ENCODE data around the gene TRNAU1AP.
A peak's percentile ranks its signal among the peaks of the same experiment; 100 is the strongest.
"Not testable (repeated sequence)": the region's sequence is repeated elsewhere in the genome, so short reads cannot be mapped to it uniquely, and the experiment has no call there.

TRNAU1AP gene

DNA sequence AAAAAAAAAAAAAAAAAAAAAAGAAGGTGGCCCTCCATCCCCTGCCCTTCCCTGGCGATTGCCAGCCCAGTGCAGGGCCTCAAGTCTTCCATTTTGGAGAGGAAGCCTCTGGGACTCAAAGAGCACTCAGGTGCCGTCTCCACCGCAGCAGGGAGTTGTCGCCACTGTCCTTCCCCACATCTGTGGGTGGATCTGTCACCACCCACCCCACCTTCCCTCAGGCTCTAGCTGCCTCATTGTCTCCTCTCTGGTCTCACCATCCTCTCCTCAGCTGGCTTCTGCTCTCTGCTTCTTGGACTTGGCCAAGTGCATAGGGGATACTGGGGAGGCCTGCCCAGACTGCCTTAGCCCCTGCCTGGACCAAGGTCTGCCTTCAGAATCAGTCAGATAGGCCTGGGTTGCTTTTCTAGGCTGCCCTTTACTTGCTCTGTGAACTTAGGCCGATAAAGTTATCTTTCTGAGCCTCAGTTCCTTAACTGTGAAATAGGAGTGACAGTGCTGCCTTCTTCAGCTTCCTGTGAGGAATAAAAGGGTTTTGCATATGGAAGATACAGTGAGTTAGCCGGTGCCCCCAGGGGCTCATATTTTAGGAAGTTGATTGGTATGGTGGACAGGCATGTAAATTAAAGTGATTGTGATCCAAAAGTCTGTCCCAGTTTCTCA lies 31.3 kb upstream of the TRNAU1AP start:
- no peak for DNase-seq (ENCODE audit: low read depth)

DNA sequence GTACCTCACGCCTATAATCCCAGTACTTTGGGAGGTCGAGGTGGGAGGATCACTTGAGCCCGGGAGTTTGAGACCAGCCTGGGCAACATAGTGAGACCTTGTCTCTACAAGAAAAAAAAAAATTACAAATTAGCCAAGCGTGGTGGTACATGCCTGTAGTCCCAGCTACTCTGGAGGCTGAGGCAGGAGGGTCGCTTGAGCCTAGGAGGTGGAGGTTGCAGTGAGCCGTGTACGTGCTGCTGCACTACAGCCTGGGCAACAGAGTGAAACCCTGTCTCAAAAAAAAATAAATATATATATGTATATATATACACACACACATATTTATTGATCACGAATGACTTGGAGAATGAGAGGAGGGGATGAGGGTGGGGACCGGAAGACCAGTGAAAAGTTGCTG lies 30.3 kb upstream of the TRNAU1AP start:
- not testable (repeated sequence) for DNase-seq (ENCODE audit: low read depth)

DNA sequence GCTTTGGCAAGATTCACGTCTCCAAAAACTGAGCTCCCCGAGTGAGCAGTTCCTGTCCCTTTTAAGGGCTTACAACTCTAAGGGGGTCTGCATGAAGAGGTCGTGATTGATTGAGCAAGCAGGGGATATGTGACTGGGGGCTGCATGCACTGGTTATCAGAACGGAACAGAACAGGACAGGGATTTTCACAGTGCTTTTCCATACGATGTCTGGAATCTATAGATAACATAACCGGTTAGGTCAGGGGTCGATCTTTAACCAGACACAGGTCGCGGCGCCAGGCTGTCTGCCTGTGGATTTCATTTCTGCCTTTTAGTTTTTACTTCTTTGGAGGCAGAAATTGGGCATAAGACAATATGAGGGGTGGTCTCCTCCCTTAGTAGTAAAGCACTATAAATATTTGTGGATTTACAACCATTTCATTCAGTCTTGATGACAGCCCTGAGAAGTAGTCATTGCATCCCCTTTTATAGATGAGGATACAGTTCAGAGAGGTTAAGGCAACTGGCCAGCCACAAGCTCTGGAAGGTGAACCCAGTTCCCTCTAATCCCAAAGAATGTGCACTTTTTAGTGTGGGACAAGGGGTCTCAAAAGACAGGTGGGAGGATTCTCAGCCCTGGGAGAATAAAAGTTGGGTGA lies 27.8 kb upstream of the TRNAU1AP start:
- DNase-seq (ENCODE audit: low read depth): not testable (repeated sequence)

DNA sequence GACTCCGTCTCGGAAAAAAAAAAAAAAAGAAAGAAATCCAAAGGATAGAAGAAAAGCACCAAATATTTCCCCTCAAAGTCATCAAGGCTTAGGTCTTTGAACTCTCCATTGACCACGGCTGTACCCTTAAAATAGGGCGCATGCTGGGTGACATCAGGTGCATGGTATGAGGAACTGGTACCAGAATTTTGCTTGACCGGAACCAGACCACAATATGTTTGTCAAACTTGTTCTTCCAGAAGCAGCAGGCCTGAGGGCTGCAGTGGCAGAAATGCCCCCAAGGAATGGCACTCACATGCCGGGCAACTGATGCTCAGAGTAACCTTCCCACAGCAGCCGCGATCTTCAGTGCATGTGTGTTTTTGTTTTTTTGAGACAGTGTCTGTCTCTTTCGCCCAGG lies 26.0 kb upstream of the TRNAU1AP start:
- DNase-seq (ENCODE audit: low read depth): no peak

DNA sequence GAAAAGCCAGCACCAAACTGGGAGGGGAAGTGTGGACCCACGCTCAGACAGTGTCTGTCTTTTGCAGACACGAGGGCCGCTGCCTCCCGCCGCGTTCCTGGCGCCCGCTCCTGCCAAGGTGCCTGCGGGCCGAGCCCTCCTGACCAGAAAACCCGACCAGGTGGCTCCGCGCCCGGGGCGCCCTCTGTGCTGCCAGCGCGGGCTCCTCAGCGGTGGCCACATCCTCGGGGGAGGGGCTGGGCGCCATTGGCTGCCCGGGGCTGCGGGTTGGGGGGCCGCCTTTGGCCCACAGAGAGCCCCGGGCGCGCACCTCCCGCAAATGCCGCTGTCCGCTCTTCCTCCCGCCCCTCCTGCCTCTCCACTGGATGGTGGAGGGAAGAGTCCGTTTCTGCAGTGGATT lies 22.4 kb upstream of the TRNAU1AP start:
- DNase-seq (ENCODE audit: low read depth): no peak

DNA sequence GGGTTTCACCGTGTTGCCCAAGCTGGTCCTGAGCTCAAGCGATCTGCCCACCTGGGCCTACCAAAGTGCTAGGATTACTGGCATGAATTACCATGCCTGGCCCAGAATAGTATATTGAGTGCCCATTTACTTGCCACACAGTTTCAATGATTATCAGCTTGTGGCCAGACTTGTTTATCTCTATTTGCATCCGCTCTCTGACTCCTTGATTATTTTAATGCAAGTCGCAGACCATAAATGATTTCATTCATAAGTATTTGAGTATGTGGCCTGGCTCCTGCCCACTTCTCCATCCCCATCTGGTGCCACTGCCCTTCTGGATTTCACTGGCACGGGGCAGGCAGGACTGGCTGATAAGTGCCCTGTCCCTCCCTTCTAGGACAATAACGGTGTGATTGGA lies 18.2 kb upstream of the TRNAU1AP start:
- no peak for DNase-seq (ENCODE audit: low read depth)

DNA sequence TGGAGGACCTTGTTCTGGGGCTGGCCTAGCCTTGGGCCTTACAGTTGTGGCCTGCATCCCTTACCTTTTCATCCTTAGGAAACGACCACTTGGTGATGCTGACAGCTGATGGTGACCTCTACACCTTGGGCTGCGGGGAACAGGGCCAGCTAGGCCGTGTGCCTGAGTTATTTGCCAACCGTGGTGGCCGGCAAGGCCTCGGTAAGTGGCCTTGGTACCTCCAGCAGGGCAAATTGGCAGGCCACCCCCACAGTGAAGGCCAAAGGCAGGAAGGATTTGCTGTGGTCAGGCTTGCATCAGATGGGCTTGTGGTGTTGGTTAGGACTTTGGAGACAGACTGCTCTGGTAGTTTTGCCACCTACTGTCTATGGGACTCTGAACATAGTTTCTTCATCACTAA lies 17.7 kb upstream of the TRNAU1AP start:
- no peak for DNase-seq (ENCODE audit: low read depth)

DNA sequence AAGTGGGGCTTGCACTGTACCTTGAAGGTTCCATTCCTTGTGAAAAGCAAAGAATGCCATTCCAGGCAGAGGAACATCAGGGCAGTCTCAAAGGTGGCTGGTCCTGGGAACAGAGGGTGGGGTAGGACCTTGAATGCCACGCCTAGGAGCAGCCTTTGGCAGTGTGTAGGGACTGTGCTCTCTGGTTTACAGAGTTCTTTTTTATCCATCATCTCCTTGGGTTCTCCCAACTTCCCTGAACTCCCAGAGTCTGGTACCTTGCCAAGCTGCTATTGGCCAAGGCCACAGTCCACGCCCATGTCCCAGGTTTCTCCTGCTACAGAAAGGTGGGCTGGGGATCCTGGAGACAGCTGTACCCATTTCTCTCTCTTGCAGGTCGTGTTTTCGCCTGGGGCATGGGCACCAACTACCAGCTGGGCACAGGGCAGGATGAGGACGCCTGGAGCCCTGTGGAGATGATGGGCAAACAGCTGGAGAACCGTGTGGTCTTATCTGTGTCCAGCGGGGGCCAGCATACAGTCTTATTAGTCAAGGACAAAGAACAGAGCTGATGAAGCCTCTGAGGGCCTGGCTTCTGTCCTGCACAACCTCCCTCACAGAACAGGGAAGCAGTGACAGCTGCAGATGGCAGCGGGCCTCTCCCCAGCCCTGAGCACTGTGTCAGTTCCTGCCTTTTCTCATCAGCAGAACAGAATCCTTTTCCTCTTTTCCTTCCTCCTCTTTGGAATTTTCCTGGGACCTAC lies 15.3 kb upstream of the TRNAU1AP start:
- no peak for DNase-seq (ENCODE audit: low read depth)

DNA sequence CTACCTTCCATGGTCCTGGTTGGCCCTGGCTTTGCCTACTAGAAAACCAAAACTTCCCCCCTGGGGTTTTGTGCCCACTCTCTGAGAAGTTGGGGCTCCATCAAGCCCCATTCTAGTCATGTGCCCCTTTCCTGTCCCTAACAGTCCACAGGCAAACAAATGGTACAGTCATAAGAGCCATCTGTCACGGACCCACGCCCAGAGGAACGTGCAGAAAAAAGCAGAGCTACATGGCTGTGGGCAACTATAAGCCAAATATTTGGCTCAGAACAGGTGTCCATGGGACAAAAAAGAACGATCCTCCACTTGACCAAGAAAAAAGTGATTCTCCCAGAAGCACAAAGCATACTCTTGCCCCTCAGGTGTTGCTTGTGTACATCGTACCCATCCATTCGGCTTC lies 14.6 kb upstream of the TRNAU1AP start:
- DNase-seq (ENCODE audit: low read depth): no peak

DNA sequence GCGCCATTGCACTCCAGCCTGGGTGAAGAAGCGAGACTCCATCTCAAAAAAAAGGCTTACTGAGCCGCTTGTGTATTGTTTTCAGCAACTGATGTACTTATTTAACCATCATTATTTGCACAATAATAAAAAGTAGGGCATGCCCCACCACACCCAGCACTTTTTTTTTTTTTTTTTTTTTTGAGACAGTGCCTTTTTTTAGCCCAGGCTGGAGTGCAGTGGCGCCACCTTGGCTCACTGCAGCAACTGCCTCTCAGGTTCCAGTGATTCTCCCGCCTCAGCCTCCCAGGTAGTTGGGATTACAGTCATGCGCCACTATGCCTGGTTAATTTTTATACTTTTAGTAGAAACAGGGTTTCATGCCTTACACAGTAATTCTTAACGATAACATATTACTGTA lies 12.2 kb upstream of the TRNAU1AP start:
- DNase-seq (ENCODE audit: low read depth): no peak

DNA sequence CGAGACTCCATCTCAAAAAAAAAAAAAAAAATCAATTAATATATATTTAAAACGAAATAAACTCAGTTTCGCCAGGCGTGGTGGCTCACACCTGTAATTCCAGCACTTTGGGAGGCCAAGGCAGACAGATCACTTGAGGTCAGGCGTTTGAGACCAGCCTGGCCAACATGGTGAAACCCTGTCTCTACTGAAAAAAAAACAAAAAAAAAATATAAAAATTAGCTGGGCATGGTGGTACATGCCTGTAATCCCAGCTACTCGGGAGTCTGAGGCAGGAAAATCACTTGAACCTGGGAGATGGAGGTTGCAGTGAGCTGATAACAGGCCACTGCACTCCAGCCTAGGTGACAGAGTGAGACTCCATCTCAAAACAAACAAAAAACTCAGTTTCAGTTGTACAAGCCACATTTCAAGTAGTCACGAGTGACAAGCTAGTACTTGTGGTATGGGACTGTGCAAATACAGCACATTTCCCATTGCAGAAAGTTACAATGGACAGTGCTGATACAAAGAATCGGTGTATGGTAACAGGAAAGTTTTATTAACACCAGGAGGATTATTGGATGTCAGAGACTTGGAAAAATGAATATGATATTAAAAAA lies 11.4 kb upstream of the TRNAU1AP start:
- not testable (repeated sequence) for DNase-seq (ENCODE audit: low read depth)

DNA sequence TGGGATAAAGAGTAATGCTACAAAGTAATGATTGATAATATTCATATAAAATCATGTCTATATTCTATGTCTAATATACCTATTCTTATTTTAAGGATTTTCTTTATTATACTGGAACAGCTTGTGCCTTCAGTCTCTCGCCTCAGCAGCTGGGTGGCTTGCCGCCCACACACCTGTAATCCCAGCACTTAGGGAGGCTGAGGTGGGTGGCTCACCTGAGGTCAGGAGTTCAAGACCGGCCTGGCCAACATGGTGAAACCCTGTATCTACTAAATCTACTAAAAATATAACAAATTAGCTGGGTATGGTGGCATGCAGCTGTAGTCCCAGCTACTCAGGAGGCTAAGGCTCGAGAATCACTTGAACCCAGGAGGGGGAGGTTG lies 7.6 kb upstream of the TRNAU1AP start:
- DNase-seq (ENCODE audit: low read depth): no peak

DNA sequence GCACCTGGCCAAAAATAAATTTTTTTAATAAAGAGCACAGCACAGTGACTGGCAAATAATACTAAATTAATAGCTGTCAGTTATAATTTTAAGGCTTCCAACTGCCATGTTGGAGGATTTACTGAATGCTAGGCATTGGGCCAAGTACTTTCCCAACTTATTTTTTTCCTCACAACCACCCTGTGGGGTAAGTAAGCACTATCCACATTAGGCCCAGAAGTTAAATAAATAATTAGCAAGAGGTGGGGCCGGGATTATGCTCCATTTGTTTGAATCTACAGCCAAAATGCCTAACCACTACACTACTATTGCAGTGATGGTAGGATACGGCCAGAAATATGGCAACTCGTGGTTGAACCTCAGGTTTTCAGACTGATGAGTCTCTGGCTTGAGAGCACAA lies 4.6 kb upstream of the TRNAU1AP start:
- DNase-seq (ENCODE audit: low read depth): peak; percentile 24

DNA sequence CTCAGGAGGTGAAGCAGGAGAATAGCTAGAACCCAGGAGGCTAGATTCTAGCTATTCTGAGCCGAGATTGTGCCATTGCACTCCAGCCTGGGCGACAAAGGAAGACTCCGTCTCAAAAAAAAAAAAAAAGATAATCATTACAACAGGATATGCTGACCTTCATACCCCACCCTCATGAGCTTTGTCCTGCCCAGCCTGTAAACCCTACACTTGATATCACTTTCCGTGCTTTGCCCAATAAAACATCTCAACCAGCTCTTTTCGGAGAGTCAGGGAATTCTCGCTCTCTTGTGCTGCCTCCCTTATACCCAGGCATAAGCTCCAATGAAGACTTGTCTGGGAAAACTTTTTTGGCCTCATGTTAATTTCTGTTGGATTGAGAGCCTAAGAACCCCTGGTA lies 1.5 kb upstream of the TRNAU1AP start:
- no peak for DNase-seq (ENCODE audit: low read depth)

DNA sequence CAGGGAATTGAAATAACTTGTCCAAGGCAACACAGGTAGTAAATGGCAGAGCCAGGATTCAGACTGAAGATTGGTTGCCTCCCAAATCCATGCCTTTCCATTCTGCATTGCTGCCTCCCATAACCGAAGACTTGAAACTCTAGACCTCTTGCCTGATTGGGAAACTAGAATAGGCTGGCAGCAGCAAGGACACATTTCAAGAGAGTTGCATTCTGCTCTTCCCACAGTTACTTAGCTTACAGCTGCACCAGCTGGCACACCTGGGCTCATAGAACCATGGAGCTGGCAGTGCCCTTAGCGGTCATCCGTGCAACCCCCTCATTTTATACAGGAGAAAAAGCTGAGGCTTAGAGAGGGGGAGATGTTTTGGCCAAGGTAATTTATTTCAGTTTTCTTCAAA lies 8.0 kb downstream of the TRNAU1AP start:
- no peak for DNase-seq (ENCODE audit: low read depth)

DNA sequence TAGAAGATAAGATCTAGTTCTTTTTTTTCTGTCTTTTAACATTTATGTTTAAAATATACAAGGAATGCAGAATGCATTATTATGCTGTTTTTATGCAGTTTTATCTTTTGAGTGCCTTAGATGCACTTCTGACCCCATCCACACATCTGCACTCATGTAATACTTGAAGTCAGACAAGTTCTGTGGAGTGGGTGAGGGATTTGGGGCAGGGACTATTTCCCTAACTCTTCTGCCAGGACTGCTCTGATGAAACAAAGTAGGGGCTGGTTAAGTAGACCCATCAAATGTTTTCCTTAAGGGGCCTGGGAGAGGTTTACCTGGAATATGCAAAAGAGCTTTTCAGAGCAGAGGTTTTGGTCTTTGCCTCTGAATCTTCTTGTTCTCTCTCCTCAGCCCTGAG lies 11.4 kb downstream of the TRNAU1AP start:
- no peak for DNase-seq (ENCODE audit: low read depth)

DNA sequence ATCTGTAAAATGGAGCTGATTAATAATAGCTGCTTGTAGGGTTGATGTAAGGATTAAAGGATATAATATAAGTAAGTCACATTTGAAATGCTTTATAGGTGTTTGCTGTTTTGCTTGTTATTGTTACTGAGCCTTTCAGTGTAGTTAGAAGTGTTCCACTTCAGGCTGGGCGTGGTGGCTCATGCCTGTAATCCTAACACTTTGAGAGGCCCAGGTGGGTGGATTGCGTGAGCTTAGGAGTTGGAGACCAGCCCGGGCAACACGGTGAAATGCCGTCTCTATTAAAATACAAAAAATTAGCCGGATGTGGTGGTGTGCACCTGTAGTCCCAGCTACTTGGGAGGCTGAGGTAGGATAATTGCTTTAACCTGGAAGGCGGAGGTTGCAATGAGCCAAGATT lies 12.2 kb downstream of the TRNAU1AP start:
- no peak for DNase-seq (ENCODE audit: low read depth)

DNA sequence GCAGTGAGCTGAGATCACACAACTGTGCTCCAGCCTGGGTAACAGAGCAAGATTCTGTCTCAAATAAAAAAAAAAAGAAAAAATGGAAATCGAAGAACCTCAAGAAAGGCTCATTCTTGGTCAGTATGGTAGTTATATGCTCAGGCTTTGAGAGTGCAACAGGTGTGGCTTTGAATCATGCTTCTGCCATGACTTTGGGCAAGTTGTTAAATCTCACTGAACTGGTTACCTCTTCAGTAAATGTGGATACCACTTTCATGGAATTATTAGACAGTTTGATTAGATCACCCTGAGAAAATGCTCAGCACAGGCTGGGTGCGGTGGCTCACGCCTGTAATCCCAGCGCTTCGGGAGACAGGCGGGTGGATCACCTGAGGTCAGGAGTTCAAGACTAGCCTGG lies 12.8 kb downstream of the TRNAU1AP start:
- DNase-seq (ENCODE audit: low read depth): no peak

DNA sequence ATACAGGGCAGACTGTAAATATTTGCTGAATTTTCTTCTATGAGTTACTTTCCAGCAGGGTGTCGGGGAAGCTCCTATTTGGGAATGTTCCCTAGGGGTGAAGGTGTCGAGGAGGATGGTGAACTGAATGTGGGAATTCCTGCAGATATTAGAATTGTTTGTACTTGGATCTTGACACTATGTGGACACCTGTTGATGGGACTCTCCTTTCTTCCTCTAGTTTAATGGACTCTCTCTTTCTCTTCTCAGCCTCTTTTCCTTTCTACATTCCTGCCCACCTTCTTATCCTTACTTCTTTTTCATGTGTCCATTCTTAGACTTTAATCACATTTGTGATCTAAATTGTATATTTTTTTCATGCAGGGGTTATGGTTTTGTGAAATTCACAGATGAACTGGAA lies 14.0 kb downstream of the TRNAU1AP start:
- no peak for DNase-seq (ENCODE audit: low read depth)

DNA sequence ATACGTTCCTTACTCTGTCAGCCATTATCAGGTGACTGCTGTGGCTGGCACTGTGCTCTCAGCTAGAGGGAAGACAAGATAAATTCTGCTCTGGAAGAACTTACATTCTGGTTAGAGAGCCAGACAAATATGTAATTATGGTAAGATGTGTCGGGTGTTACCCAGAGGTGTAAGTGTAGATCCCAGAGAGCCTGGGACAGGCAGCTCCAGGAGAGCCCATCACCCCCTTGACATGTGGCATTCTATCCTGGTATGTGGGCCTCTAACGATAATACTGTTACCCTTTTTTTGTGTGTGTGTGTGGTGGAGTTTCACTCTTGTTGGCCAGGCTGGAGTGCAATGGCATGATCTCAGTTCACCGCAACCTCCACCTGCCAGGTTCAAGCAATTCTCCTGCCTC lies 19.0 kb downstream of the TRNAU1AP start:
- DNase-seq (ENCODE audit: low read depth): no peak

DNA sequence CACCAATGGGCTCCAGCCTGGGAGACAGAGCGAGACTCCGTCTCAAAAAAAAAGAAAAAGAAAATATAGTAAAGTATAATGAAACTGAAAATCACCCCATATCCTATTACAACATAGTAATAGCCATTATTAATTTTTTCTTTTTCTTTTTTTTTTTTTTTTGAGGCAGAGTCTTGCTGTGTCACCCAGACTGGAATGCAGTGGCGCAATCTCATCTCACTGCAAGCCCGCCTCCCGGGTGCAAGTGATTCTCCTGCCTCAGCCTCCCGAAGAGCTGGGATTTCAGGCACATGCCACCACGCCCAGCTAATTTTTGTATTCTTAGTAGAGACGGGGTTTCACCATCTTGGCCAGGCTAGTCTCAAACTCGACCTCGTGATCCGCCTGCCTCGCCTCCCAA lies 20.0 kb downstream of the TRNAU1AP start:
- peak; percentile 89 for DNase-seq (ENCODE audit: low read depth)

DNA sequence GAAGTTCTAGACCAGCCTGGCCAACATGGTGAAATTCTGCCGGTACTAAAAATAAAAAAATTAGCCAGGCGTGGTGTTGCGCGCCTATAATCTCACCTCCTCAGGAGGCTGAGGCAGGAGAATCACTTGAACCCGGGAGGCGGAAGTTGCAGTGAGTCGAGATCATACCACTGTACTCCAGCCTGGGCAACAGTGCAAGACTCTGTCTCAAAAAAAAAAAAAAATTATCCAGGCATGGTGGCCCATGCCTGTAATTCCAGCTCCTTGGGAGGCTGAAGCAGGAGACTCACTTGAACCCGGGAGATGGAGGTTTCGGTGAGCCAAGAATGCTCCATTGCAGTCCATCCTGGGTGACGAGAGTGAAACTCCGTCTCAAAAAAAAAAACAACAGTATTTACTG lies 20.7 kb downstream of the TRNAU1AP start:
- DNase-seq (ENCODE audit: low read depth): no peak

DNA sequence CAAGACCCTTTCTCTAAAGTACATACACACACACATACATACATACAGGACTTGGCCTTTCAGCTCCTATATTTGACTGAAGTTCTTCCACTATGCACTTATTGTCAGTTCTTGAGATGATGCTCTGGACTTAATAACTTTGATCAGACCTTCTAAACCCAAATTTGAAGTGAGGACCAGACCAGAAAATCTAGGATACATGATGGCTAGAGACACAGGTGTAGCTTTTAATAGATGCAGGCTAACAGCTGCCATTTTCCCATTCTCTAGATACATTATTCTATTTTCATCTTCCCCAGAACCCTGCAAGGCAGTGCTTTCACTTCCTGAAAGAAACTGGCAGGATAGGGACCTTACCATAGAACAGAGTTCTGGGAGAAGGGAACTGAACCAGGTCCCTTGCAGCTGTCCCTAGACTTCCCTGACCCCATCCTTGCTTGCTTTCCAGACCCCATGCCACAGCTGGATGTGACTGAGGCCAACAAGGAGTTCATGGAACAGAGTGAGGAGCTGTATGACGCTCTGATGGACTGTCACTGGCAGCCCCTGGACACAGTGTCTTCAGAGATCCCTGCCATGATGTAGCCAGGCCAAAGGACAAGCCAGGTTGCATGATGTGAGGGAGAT lies 24.3 kb downstream of the TRNAU1AP start:
- DNase-seq (ENCODE audit: low read depth): no peak
